HTR-8/SVneo (cell line): ENCODE data around the gene MAPRE3.

Experiments
- DNase-seq: peaks from one replicate; pipeline ENCODE4 v3.0.0; 2011; ENCODE audit warnings: low spot score, mixed read lengths; ENCODE audit not compliant: insufficient read length
- FAIRE-seq: peaks from 2 replicates; lab custom pipeline; 2011; peaks lifted over from hg19 to GRCh38; lab: Jason Lieb, UNC

MAPRE3 gene

DNA sequence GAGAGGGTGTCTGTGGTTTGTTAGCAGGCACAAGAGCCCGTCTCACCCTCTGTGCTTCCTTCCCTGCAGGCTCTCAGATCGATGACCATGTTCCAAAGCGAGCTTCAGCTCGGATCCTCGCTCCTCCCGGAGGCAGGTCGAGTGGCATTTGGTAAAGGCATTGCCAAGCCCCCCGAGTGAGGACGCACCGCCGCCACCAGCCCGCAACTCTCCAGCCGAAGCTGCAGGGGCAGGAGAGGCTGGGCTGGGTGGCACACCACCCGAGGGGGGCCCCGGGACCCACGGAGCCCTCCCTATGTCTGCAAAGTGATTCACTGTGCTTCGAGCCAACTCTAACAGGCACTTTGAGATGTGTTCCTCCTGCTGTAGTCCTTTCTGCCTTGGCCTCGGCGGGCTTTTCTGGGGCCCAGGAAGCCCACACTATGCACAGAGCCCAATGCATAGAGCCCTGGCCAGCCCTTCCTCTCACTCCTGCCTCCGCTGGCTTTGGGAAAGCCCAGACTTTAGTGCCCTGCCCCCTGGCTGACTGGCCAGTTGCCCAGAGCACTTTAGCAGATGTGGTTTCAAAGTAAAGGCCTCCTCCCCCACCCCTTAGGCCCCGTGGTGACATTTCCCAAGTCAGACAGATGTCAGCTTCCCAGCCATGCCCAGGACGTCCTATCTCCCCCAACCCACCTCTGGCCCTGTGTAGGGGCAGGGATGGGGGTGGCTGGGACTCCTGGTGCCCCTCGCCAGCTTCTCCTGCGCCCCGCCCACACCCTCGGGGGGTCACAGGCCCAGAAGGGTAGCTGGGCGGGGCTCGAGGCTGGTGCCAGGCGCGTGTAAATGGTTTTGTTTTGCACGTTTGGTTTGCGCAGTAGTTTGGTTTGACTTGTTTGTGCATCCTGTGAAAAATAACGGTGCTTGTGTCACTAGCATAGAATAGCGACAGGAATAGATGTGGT, 23.3 kb upstream of the MAPRE3 start:
- FAIRE-seq (no peak), DNase-seq (peak; percentile 28)

DNA sequence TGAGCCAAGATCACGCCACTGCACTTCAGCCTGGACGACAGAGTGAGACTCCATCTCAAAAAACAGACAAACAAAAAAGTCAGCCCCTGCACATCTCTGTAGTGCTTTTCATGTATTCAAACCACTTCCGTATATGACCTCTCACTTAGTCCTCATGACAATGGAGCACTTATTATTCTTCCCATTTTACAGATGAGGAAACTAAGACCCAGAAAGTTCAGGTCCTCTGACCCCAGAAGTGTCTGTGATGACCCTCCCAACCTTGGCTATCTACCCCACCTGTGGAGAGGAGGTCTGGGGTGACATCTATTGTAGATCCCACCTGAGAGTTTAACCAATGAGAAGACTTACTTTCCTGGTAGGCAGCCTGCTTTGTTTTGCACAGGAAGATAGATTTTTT, 21.6 kb upstream of the MAPRE3 start:
- DNase-seq: no peak
- FAIRE-seq: no peak

DNA sequence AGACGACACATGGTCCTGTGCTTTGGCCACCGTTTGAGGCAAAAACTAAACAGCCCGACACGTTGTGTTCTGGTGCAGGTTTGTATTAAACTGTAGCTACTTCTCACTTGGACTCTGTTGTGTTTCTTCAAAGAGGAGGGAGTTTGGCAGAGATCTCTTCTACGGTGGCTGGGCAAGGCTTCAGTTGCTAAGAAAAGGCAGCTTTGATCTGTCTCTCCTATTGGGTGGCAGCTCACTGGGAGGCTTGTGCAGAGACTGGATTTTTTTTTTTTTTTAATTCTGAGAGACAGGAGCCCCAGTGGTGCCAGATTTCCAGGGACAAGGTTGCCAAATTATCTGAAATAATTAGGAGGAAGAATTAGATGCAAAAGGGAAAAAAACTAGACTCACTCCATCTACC, 20.2 kb upstream of the MAPRE3 start:
- DNase-seq (no peak), FAIRE-seq (no peak)

DNA sequence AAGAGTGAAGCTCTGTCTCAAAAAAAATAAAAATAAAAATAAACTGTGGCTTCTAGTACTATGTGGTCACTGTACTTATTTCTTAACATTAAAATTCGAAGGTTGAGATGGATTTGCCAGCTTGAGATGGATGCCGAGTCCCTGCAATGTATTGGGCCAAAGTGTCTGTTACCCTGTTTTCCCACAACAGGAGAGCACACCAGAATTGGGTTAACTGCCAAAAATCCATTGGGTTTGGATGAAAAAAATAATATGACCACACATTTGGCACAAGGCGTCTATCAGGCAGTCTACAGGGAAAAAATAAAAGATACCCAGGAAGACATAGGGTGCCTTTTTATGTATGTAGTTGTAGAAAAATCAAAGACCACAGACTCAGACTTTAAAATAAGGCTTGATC, 19.2 kb upstream of the MAPRE3 start:
- DNase-seq: no peak
- no peak for FAIRE-seq

DNA sequence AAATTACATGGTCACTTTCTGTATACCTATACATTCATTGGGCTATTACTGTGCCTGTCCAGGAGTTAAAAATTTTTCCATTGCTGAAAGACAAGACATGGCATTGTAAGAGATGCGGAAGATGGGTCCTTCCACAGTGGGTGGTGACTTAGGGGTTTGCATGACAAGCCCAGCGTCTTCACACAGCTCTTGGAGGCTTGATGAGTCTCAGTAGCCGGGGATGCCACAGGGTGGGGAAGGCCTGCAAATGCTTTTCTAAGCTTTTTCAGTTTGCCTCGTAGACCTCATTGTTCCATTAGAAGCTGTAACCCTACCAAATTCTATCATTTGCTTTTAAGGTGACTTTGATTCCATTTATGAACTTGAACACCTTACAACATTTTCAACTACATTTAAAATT, 18.1 kb upstream of the MAPRE3 start:
- FAIRE-seq (no peak), DNase-seq (no peak)

DNA sequence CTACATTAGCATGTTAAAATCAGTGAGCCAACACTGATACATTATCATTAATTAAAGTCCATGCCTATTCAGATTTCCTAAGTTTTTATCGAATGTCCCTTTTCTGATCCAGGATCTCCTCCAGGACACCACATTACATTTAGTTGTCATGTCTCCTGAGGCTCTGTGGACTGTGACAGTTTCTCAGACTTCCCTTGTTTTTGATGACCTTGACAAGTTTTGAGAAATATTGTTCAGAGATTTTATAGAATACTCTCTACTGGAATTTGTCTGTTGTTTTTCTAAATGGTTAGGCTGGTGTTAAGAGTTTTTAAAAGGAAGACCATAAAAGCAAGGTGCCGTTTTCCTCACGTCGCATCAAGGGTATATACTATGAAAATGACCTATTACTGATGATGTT, 16.3 kb upstream of the MAPRE3 start:
- FAIRE-seq (no peak), DNase-seq (no peak)

DNA sequence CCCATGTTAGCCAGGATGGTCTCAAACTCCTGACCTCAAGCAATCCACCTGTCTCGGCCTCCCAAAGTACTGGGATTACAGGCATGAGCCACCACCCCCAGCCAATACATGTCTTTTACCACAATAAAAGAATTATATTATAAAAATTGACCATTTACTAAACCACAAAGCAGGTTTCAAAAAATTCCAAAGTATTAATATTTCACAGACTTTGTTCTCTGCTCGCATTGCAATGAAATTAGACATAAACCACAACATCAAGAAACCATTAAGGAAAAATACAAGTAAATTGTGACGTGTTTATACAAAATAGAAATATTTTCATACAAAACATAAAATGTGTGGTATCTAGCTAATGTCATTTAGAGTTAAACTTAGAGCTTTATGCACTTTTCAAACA, 13.4 kb upstream of the MAPRE3 start:
- FAIRE-seq (no peak), DNase-seq (no peak)

DNA sequence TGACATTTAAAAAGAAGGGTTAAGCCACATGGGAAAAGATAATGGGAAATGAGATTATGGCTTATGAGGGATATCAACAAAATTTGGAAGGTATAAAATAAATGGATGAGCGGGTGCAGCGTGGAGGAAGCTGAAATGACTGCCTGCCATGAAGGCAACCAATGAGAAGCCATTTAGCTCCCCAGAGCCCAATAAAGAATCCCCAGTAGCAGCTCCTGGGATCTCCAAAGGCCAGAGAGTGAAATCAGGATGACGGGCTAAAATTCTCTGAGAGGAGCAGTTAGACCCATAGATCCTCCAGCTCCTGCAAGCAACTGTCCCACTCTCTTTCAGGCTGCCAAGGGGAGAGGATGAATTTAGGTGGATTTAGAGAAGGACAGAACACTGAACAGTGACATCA, 12.9 kb upstream of the MAPRE3 start:
- FAIRE-seq (no peak), DNase-seq (no peak)

DNA sequence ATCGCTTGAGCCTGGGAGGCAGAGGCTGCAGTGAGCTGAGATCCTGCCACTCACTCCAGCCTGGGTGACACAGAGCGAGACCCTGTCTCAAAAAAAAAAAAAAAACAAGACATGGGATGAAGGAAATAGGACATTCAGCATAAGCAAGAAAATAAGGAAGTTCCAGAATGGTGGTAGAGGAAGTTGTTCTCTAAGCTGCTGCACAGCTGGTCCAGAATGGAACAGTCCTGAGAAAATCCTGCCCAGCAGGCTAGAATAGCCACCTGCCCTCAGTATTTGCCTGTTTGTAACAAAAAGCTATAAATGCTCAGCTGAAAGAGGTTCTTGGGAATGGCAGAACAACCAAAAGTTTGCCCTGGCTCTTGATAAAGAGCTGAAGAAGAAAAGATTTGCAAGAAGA, 11.1 kb upstream of the MAPRE3 start:
- FAIRE-seq: no peak

DNA sequence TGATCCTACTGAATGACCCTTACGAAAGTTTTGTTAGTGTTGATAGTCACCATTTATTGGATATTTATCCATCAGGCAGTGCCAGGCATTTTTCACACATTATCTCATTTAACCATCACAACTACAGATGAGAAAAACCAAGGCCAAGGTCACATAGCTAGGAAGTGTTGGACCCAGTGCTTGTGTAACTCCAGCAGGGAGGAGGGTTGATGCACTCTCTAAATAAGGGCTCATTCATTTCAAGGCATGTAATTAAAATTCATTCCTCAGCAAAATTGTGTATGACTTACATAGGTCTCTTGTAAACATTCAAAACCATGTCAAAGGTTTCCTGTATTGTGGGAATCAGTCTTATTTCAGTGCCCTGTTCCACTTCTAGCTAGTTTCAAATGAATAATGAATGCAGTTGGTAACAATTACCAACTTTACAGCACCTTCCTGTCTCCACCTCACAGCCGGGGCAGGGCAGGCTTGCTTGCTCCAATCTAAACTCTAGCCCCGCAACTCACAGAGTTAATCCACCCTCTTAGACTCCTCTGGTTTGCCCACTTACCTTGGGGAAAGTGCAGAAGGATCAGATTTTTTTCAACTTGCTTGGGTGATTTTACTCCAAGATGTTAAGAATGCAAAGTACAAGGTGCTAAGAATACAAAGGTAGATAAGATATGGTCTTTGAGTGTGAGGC, 5.8 kb upstream of the MAPRE3 start:
- FAIRE-seq: no peak
- no peak for DNase-seq

More for the DNA sequence above, 11.1 kb upstream of the MAPRE3 start:
- no peak for DNase-seq

DNA sequence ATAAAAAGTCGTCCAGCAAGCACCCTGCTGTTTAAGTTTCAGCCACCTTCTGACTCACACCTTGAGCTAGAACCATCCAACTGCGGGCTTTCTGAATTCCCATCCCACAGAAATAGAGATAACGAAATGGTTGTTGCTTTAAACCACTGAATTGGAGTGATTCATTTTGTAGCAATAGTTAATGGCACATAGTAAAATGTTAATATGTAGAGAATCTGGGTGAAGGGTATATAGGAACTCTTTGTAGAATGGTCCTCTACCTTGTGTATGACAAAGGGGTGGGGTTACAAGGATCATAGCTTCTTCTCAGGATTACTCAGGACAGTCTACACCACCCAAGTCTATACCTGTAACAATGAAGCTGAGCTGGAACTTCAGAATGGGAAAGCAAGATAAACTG, 2.4 kb upstream of the MAPRE3 start:
- DNase-seq: no peak
- FAIRE-seq: no peak

DNA sequence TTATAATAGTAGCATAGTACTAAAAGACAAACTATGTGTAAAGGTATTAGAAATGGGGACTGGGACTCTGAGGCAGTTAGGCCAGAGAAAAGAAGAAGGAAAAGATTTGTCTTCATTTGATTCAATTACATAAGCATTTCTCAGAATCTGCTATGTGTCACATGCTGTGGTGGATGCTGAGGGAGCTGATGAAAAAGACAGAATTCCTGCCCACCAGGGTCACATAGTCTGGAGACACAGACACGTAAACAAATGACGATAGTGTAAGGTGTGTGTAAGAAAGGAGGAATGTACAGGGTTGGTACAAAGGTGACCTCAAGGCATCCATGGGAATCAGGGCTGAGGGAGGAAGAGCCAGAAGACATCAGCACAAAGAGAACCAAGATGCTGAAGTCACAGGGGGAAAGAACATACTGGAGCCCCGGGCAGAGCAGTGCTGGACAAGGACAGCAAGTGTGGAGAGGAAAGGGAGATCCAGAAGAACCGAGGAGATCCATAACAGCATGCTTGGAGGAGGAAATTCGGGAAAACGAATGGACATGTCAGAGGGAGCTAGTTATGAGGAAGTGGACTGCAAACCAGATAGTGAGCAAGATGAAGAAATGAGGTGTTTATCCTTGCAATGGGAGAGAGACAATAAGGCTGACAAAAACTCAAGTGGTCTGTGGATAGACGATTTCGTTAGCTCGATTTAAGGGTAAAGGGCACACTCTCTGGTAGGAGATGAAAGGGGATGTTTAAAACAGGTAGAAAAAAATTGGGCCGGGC, 1.2 kb upstream of the MAPRE3 start:
- no peak for DNase-seq

DNA sequence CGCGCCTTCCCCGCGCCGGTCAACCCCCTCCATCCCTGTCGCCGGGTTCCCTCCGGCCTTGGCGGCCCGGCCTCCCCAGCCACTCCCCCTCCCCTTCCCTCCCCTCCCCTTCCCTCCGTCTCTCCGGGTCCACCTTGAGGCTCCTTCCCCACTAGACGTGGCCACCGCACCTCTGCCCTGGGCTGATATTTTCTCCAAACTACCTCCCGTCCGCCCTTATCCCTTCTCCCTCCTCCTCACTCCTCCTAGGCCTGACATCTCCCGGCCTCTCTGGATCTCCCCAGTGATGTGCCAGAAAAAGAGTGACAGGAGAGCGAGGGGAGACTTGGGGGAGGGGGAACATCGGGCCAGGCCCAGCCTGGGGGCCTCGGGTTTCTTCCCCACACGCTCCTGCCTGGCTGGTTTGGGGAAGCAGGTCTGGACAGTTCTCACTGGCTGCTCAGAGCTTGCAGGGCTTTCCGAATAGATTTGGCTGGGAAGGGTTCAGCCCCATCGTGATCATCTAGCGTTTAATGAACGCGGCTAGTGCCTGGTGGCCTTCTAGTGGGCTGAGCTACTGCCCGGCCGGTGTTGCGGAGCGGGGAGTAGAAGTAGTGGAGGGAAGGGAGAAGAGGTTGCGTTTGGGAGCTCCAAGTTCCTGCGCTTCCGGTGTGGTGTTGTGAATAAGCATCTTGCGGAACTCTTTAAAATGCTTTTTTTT, 641 bp downstream of the MAPRE3 start:
- DNase-seq: no peak
- FAIRE-seq: no peak

More for the DNA sequence above, 1.2 kb upstream of the MAPRE3 start:
- FAIRE-seq: no peak

DNA sequence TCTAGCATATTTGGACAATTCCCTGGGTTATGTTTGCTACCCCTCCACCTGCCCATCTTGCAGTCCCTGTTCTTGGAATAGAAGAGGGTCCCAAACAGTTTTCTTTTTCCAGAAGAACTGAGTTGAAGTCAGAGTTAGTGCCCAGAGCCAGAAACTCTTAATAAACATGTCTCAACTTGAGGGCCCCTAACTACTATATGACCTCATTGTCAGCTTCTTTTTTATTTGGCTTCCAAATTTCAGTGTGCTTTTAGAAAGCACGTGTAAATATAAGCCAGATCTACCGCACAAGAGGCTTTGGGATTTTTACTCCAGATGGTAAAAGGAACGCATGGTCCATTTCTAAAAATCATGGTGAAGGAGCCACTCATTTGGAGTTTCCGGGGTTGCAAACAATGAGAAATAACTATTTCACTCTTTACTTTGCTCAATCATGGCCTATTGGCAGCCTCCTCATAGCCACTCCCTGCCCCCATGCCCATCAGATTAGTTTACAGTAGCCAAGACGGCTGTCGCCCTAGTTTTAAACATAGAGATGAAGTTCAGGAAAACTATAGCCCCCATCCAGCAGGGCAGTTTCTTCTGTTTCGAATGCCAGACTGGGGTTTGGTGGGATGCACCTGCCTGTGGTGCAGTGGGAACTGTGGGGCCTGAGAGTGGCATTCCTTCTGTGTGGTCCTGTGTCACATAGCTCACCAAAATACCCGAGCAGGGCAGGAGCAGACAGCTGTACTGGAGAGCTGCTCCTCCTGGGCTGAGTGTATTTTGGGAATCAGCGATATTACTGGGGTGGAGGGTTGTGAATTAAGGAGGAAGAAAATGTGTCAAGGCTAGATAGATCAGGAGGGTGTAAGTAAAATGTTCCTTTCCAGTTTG, 1.7 kb downstream of the MAPRE3 start:
- DNase-seq (no peak), FAIRE-seq (no peak)

DNA sequence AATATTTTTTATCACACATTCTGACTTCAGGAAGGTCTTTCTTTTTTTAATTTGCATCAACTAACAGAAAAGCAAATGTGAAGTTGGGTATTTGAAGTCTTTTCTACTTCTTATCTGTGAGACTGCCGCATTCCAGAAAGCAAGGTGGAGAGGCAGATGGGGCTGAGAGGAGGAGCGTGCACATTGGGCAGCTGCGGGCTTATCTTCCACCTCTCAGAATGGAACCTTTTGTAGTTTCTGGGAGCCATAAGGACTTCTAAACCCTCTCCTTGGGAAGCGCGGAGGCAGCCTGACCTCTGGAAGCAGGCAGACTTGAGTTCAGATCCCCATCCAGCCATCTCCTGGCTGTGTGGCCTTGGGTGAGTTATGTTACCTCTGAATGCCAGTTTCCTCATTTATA, 3.9 kb downstream of the MAPRE3 start:
- FAIRE-seq: no peak

DNA sequence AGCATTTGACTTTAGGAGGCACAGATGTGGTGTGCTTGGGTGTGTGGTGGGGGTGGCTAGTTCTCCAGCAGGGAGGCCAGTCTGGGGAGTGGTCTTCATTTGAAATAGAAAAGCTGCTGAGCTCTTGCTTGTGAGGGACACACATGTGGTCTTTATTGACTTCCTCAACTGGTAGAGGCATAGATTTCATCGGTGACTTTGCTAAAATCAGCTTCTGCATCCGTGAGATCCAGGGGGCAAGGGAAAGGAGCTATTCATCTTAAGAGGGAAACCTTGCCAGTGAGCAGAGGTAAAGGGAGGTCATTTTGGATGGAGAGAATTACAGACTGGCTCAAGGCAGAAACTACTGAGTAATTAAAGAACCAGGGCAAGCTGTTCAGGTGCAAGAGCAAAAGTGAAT, 4.7 kb downstream of the MAPRE3 start:
- DNase-seq (no peak), FAIRE-seq (no peak)

More for the DNA sequence above, 3.9 kb downstream of the MAPRE3 start:
- DNase-seq: no peak

DNA sequence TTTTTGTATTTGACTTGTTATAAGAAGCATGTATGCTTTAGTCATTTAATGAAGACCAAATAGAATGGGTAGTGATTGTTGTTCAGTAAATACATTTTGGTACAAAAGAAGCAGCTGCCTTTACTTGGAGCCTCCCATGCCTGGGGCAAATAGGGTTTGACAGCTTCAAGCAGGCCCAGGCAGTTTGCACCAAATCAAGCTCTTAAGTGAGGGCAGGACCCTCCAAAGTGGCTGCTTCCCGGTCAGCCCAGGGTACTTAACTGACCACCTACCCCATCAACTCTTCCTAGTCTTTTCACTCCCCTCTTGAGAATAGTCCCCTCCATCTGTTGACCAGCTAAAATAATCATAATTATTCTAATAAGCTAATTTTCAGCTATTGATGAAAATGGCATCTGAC, 5.2 kb downstream of the MAPRE3 start:
- DNase-seq: no peak
- no peak for FAIRE-seq

DNA sequence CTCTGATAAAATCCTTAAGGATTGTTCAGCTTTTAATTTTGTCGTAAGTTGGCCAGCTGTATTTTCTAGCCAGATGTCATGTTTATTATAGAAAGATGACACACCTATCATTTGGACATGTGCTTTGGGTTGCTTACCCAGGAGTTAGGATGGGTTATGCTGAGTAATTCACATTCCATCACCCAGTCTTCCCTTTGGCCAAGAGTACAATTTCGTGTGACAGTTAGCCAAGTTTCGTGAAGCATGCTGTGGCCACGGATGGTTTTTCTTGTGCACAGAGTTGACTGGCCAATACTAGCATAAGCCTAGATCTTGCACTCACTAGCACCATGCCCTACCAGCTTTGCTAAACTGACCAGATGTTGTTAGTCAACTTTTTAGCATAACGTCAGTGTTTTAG, 5.8 kb downstream of the MAPRE3 start:
- DNase-seq (no peak), FAIRE-seq (no peak)

DNA sequence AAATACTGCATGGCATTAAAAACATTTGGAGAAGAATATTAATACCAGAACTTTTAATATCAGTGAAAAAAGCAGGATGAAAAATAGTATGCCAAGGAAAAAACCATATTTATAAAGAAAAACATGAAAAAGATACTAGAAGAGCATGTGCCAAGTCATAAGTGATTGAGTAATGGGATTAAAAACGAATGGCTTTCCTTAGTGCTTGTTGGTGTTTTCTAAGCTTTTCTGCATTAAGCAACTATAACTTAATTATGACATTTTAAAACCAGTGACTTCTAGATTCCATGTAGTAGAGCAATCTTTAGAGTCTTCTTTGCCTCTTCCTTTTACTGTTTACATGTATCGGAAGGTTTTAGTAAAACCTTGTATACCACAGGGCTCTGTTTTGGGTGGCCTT, 6.6 kb downstream of the MAPRE3 start:
- FAIRE-seq (no peak), DNase-seq (no peak)
